Activated naive CD8-positive, alpha-beta T cell treated with anti-CD3 and anti-CD28 coated beads for 36 hours (primary cell): ENCODE results near the gene LSM7. TPM values are rescaled to one million over a fixed set of nuclear protein-coding genes. Genes with fewer than 3 reads are reported as not detected.

Source experiments
- DNase-seq: peaks from one replicate; pipeline ENCODE4 v3.0.0; 2021
- H3K27ac Mint-ChIP-seq: one replicate; pipeline ENCODE4 v1.8.0; 2022; ENCODE audit warnings: mild to moderate bottlenecking, moderate library complexity, mixed read lengths
- H3K27me3 Mint-ChIP-seq: one replicate; pipeline ENCODE4 v1.8.0; 2022; ENCODE audit warnings: mild to moderate bottlenecking, mixed read lengths
- H3K36me3 Mint-ChIP-seq: one replicate; pipeline ENCODE4 v1.8.0; 2021; ENCODE audit warnings: mild to moderate bottlenecking, mixed read lengths
- H3K4me1 Mint-ChIP-seq: one replicate; pipeline ENCODE4 v1.8.0; 2021; ENCODE audit warnings: mixed read lengths
- H3K4me3 Mint-ChIP-seq: one replicate; pipeline ENCODE4 v1.8.0; 2022; ENCODE audit warnings: mild to moderate bottlenecking, moderate library complexity, mixed read lengths
- H3K9me3 Mint-ChIP-seq: one replicate; pipeline ENCODE4 v1.8.0; 2022; ENCODE audit warnings: mixed read lengths
- total RNA-seq, 2 experiments: library from RNA; stranded (reverse); gene quantifications; one replicate each; pipeline ENCODE4 v1.2.3, GENCODE V29; 2021

Gene LSM7
- total RNA-seq, 2 experiments from 2014 or later: 175 to 187 TPM

DNA sequence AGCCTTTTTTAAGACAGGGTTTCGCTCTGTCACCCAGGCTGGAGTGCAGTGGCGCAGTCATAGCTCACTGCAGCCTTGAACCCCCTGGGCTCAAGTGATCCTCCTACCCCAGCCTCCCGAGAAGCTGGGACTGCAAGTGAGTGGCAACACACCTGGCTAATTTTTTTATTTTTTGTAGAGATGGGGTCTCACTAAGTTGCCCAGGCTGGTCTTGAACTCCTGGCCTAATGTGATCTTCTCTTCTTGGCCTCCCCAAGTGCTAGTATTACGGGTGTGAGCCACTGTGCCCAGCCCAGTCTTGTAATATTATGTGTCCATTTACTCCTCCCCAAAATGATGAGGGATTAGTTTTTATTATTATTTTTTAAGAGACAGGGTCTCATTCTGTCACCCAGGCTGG is 17.3 kb downstream of the LSM7 start:
- Mint-ChIP-seq H3K4me3 (no peak overlapping the region), H3K4me1 (peaks cover 1% of the 10 kb centered on the region), H3K27me3 (peaks cover 87% of the 10 kb centered on the region), H3K27ac (no peak overlapping the region), H3K9me3 (peaks cover 12% of the 10 kb centered on the region), H3K36me3 (peaks cover 6% of the 10 kb centered on the region)
- DNase-seq: no peak

DNA sequence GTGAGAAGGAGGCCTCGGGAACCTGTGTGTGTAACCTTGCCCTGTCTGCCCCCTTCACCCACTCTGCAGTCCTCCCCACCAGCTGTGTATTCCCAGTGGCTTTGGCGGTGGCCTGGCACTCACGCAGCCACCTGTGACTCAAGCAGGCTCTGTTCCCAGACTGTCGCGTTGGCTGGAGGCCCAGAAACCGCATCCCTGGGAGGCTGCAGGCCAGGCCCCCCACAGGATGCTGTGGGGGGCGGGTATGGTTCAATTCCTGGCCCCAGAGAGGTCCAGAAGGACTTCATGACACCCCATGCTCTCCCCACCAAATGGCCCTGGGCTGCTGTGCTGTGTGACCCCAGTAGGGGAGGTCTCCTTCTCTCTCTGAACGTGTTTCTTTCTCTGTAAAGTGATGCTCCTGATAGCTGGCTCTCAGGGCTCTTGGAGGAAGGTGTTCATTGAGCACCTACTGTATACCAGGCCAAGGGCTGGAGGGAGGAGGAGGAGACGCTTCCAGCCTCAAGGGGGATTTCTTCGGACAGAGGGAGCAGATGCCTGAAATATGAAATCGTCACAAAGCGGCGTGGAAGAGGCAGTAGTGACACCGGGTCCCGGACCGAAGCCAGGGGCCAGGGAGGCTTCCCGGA is 18.5 kb downstream of the LSM7 start:
- peaks cover under 1% of the 10 kb centered on the region for H3K36me3 Mint-ChIP-seq
- no peak for DNase-seq
- H3K27me3 Mint-ChIP-seq: peaks cover 85% of the 10 kb centered on the region
- H3K27ac Mint-ChIP-seq: no peak overlapping the region
- H3K4me1 Mint-ChIP-seq: peaks cover 1% of the 10 kb centered on the region
- H3K4me3 Mint-ChIP-seq: no peak overlapping the region
- H3K9me3 Mint-ChIP-seq: peaks cover 3% of the 10 kb centered on the region

DNA sequence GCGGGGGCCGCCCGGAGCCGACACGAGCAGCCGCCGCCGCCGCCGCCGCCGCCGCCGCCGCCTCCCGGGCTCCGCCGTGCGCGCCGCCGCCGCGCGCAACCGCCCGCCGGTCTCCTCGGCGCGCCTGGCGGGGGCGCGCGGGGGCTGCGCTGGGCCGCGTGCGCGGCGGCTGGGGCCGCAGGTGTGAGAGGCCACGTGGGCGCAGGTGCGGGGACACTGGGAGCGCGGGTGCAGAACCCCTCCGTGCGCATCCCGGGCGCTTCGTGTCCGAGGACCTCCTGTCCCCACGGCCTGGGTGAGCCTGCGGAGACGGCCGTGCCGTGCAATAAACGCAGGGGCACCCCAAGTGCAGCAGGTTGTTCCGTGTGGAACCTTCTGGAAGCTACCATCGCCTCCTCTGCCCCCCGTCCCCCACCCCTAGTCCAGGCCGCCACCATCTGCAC is 20.3 kb downstream of the LSM7 start, which contains the start of gene LINGO3:
Gene LINGO3, minus strand, starts transcription at position 41 of the 443 bp plus-strand sequence. CDS start 16,378 bp downstream, outside the sequence.
- peak; percentile 26 for DNase-seq
- no peak within 1 kb of the TSS for H3K27ac Mint-ChIP-seq
- no peaks in the 10 kb centered on the region for H3K9me3 Mint-ChIP-seq
- peaks cover 86% of the 10 kb centered on the region for H3K27me3 Mint-ChIP-seq
- H3K36me3 Mint-ChIP-seq: no peaks in the 10 kb centered on the region
- H3K4me3 Mint-ChIP-seq: no peak within 1 kb of the TSS
- peaks cover 4% of the 10 kb centered on the region for H3K4me1 Mint-ChIP-seq

DNA sequence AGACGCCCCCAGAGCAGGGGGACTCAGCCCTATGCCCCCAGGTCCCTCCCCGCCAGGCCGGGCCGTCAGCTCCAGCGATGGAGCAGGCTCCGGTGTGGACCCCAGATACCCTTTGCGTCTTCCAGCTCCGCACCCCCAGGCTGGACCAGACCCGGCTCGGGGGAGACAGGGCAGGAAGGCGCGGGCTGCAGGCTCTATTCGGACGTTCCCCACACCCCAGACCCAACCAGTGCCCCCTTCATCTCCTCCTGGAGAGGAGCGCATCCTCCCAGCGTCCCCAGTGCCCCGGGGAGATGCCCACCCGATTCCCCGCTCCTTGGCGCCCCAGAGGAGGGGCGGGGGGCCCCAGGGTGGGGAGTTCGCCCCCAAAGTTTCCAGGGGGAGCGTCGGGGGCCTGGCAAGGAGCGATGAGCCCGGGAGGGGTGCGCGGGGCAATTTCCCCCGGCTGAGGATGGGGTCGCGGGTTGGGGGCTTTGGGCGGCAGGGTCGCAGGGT is 20.8 kb downstream of the LSM7 start:
- no peak for DNase-seq
- Mint-ChIP-seq H3K4me1 (peaks cover 9% of the 10 kb centered on the region), H3K9me3 (no peaks in the 10 kb centered on the region), H3K27ac (no peak overlapping the region), H3K4me3 (no peak overlapping the region), H3K27me3 (peaks cover 87% of the 10 kb centered on the region), H3K36me3 (no peaks in the 10 kb centered on the region)

DNA sequence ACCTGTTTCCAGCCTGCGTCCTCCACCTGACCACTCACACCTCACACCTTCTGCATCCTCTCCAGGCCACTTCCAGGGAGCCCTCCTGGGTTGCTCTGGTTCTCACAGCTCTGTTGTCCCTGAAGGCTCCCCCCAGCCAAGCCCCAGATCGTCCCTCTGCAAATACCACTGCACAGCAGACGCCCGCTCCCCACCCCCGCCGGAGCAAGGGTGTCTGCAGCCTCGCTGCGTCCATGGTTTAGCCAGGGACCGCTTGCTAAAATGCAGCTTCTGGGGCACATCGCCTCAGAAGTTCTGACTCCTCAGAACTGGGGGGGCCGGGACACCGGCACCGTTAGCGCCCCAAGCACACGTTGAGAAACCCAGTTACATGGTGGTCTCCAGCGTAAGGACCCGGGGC is 21.4 kb downstream of the LSM7 start:
- no peaks in the 10 kb centered on the region for H3K9me3 Mint-ChIP-seq
- no peak overlapping the region for H3K27ac Mint-ChIP-seq
- no peaks in the 10 kb centered on the region for H3K36me3 Mint-ChIP-seq
- peaks cover 81% of the 10 kb centered on the region for H3K27me3 Mint-ChIP-seq
- no peak for DNase-seq
- H3K4me1 Mint-ChIP-seq: peaks cover 9% of the 10 kb centered on the region
- no peak overlapping the region for H3K4me3 Mint-ChIP-seq

DNA sequence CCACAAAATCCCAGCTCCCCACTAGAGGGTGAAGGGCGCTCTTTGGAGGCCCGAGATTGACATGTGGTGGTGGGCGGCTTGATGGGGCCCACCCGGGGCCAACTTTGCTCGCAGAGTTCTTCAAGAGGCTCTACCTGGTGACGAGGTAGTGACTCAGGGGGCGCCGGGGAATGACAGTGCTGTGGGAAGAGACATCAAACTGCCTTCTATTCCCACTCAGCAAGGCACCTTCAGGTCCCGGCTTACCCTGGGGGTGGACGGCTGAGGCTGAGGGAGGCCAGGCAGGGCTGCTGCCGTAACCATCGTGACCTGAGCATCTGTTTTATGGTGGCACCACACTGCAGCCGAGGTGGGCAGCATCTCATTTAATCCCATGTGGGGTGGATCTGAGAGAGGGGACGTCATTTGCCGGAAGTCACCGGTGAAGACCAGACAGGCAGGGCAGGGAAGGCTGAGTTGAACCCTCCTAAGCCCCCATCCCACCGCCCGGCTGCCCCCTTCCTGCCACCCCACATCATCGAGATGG is 22.0 kb downstream of the LSM7 start:
- H3K27ac Mint-ChIP-seq: no peak overlapping the region
- H3K27me3 Mint-ChIP-seq: peaks cover 79% of the 10 kb centered on the region
- H3K4me1 Mint-ChIP-seq: peaks cover 9% of the 10 kb centered on the region
- no peaks in the 10 kb centered on the region for H3K9me3 Mint-ChIP-seq
- H3K36me3 Mint-ChIP-seq: no peaks in the 10 kb centered on the region
- no peak for DNase-seq
- no peak overlapping the region for H3K4me3 Mint-ChIP-seq

DNA sequence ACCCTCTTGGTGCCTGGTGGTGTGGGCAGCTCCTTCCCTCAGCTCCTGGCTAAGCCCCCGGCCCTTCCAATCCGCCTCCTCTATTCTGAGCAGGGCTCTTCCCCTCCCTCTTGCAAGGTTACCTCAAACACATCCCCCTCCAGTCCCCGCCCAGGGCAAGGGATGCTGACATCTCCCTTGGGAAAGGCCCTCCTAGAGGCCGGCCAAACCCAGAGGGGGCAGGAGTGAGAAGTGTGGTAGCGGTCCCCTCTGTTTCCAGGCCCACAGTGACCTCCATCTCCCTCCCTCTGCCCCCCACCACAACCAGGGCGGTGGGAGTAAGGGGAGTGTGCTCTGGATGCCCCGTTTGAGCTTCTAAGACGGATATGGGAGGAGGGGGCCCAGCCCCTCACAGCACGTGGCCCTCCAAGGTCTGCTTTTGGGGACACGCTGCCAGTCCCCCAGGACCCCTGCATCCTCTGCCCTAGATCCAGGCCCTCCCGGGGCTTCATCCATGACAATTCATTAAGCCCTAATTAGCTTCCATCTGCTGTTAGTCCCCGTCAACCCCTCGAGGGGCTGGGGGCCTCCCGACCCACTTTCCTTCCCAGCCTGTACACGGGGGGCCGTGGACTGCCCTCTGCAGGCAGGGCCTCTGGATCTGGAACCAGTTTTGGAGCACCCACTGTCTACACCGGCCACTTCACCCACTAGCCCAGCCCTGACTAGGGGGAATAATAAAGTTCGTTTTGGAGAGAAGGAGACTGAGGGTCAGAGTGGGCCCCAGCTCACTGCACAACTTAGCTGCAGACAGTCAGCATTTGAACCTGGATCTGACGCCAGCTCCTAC is 22.7 kb downstream of the LSM7 start:
- no peak for DNase-seq
- Mint-ChIP-seq H3K4me3 (no peak overlapping the region), H3K9me3 (no peaks in the 10 kb centered on the region), H3K27me3 (peaks cover 73% of the 10 kb centered on the region), H3K4me1 (peaks cover 9% of the 10 kb centered on the region), H3K36me3 (no peaks in the 10 kb centered on the region), H3K27ac (no peak overlapping the region)

DNA sequence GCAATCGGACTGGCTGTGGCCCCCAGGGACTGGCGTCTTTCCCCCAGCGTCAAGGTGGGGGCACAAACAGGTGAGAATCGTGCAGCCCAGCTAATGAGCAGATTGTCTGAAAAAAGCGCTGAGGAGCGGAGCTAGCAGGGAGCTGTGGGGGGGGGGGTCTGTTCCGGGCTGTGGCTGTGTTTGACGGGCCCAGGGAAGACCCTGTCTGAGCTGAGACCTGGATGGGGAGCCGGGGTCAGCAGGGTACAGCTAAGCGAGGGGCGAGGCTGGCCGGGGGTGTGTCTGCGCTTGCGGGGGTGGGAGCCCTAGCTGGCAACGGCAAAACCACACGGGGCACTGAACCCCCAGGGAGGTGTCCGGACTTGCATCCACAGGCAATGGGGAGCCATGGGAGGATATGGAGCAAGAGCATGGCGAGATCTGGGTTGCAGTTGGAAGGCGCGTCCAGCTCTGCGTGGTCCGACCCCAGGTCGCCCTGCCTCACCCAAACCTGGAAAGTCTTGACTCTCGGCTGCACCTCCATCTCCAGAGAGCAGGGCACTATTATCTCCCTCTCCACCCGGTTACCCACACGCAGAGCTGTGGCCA is 25.1 kb downstream of the LSM7 start:
- Mint-ChIP-seq H3K4me1 (peaks cover 8% of the 10 kb centered on the region), H3K36me3 (no peaks in the 10 kb centered on the region), H3K27me3 (peaks cover 49% of the 10 kb centered on the region), H3K27ac (no peak overlapping the region), H3K9me3 (no peaks in the 10 kb centered on the region), H3K4me3 (peak overlapping the region; percentile 50)
- DNase-seq: no peak

DNA sequence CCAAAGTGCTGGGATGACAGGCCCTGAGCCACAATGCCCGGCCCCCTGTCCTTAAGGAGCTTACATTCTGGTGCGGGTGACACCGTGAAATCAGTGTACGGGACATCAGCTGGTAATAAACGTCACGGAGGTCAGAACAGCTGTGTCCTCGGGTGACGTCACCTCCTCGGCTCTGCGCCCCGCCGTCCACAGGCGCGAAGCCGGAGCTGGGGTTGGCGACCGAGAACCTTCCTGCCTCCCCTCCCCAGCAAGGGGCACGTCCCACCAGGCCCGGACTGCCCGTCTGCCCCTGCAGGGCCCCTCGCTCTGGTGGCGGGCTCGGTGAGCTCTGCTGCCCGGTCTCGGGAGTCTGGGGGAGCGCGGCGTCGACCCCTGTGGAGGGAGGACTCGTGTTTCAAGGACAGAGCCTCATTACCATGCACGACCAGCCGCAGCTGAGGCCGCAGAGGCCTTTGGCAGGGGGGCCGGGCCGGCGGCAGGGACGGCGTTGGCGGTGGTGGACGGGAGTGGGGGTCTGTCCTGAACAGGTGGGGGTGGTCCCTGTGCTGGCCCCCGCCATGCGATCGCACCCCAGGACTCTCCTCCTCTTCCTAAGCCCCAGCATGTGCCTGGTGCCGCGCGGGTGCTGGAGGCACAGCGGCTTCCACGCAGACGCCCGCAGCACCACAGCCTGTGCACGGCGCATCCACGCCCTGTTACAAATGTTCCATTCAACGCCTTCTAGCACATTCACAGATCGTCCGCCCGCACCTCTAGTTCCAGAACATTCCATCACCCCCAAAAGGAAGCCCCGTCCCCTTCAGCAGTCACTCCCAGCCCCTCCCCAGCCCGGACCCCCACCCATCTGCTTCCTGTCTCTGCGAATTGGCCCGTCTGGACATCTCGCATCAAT is 25.8 kb downstream of the LSM7 start:
- DNase-seq: no peak
- H3K9me3 Mint-ChIP-seq: no peaks in the 10 kb centered on the region
- peak overlapping the region; percentile 50 for H3K4me3 Mint-ChIP-seq
- peaks cover 47% of the 10 kb centered on the region for H3K27me3 Mint-ChIP-seq
- H3K4me1 Mint-ChIP-seq: peaks cover 8% of the 10 kb centered on the region
- H3K27ac Mint-ChIP-seq: no peak overlapping the region
- no peaks in the 10 kb centered on the region for H3K36me3 Mint-ChIP-seq

DNA sequence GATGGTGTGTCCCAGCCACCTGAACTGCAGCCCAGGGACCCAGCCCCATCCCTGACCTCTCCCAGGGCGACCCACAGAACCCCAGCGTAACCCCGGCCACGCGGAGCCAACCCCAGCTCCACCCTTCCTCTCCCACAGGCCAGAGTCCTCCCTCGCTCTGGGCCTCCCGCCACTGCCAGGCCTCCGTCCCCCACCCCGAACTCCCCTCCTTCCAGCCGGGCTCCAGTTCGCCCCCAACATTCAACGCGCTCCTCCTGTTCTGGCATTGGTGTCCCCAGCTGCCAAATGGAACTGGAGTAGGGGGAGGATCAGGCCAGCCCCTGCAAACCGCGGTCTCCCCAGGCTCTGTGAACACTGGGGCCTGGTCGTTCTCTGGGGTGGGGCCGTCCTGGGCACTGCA is 27.9 kb downstream of the LSM7 start:
- Mint-ChIP-seq H3K9me3 (no peaks in the 10 kb centered on the region), H3K4me3 (no peak overlapping the region), H3K27me3 (peaks cover 28% of the 10 kb centered on the region), H3K36me3 (no peaks in the 10 kb centered on the region), H3K27ac (no peak overlapping the region), H3K4me1 (peaks cover 8% of the 10 kb centered on the region)
- no peak for DNase-seq

DNA sequence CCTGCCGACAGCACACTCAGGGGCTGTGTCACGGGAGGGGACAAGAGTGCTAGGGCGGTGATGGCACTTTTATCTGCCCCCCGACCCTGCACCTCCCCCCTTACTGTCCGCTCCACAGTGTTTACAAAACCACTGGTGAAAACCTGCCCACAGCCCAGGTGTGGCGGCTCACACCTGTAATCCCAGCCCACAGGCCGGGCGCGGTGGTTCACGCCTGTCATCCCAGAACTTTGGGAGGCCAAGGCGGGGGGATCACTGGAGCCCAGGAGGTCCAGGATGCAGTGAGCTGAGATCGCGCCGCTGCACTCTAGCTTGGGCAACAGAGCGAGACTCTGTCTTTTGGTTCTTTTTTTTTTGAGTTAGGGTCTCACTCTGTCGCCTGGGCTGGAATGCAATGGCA is 32.2 kb downstream of the LSM7 start:
- no peaks in the 10 kb centered on the region for H3K27me3 Mint-ChIP-seq
- DNase-seq: no peak
- peaks cover 5% of the 10 kb centered on the region for H3K4me1 Mint-ChIP-seq
- H3K4me3 Mint-ChIP-seq: no peak overlapping the region
- no peaks in the 10 kb centered on the region for H3K9me3 Mint-ChIP-seq
- no peaks in the 10 kb centered on the region for H3K36me3 Mint-ChIP-seq
- no peak overlapping the region for H3K27ac Mint-ChIP-seq

DNA sequence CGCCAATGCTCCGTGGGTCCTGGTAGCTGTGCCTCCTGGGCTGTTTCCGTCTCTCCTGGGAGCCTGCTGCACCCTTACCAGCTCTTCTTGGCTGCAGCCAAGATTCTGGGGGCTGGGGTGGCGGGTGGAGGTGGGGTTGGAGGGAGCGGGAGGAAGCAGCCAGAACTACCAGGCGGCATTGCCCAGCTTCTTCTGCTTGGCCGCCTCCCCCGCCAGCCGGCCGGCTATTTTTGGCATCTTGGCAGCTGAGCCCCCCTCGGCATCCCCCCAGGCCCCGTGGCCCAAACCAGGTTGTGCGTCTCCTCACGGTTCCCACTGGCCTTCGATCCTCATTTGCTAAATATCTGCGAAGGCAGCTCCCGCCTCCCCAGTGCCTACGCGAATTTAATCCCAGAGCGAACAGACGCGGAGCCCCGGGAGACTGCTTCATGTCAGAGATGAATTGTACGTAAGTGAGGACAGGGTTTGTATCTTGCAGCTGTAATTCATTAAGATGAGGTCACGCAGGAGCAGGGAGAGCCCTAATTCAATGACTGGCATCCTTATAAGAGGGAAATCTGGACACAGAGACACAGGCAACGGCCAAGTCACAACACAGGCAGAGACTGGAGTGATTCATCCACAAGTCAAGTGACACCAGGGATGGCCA is 33.6 kb downstream of the LSM7 start:
- DNase-seq: no peak
- peaks cover 1% of the 10 kb centered on the region for H3K27me3 Mint-ChIP-seq
- H3K9me3 Mint-ChIP-seq: no peaks in the 10 kb centered on the region
- no peaks in the 10 kb centered on the region for H3K36me3 Mint-ChIP-seq
- no peak overlapping the region for H3K4me3 Mint-ChIP-seq
- peaks cover 5% of the 10 kb centered on the region for H3K4me1 Mint-ChIP-seq
- no peak overlapping the region for H3K27ac Mint-ChIP-seq

DNA sequence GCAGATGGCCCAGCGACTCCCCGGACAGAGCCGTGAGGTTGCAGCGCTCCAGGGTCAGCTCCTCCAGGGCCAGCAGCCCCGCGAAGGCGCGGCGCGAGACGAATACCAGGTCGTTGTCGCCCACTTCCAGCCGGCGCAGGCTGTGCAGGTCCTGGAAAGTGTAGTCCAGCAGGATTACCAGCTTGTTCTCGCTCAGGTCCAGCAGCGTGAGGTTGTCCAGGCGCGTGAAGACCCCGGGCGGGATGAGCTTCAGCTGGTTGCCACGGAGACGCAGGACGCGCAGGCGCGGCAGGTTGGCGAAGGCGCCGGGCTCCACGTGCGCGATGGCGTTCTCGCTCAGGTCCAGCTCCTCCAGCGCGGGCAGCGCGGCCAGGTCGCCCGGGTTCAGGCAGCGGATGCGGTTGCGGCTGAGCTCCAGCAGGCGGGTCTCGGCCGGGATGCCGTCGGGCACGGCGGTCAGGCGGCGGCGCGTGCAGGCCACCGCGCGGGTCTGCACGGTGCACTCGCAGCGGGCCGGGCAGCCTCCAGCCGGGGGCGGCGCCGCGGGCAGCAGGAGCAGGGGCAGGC is 37.1 kb downstream of the LSM7 start:
- peaks cover 13% of the 10 kb centered on the region for H3K27me3 Mint-ChIP-seq
- no peak for DNase-seq
- H3K4me3 Mint-ChIP-seq: no peak overlapping the region
- no peaks in the 10 kb centered on the region for H3K9me3 Mint-ChIP-seq
- H3K36me3 Mint-ChIP-seq: no peaks in the 10 kb centered on the region
- H3K27ac Mint-ChIP-seq: no peak overlapping the region
- H3K4me1 Mint-ChIP-seq: peaks cover 19% of the 10 kb centered on the region
